ENCODE measurements around the gene SYNE2.

DNA sequence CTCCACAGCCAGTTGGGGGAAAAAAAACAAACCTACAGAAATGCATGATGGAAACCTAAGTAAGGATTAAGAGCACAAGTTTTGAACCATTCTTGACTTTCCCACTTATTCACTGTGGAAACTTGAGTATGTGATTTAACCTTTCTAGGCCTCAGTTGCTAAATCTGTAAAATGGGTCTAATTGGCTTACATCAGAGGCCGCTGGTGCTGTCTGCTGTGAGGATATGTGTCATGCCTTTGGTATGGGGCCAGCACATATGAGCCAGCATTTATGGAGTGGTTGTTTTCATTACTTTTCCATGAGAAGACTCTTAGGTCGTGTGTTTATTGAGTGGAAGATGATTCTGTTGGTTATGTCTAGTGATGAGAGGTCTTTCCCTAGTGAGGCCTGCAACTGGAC lies 339.0 kb downstream of the SYNE2 start:
- TF ChIP-seq NR3C1 (CRISPR knock-in tag; conservative IDR thresholded peaks at IDR 0.05; ENCODE audit: low read depth) (no peak), CTCF (IDR thresholded peaks at IDR 0.05) (no peak), JUN (CRISPR knock-in tag; IDR thresholded peaks at IDR 0.05) (no peak), TEAD4 (CRISPR knock-in tag; IDR thresholded peaks at IDR 0.05) (no peak), GABPB1 (CRISPR knock-in tag; IDR thresholded peaks at IDR 0.05) (no peak)
- TF ChIP-seq, protein P1, sequence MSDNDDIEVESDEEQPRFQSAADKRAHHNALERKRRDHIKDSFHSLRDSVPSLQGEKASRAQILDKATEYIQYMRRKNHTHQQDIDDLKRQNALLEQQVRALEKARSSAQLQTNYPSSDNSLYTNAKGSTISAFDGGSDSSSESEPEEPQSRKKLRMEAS (CRISPR knock-in tag; IDR thresholded peaks at IDR 0.05), result no peak
